NCI-H2196 treated with DMSO at 0.1 percent for 48 hours (cell line): ENCODE results near the gene DOK1.

Source experiments
- DNase-seq: peaks from one replicate; lab custom pipeline; 2025; ENCODE audit not compliant: unreplicated experiment; lab: John Stamatoyannopoulos, UW

Gene DOK1

DNA sequence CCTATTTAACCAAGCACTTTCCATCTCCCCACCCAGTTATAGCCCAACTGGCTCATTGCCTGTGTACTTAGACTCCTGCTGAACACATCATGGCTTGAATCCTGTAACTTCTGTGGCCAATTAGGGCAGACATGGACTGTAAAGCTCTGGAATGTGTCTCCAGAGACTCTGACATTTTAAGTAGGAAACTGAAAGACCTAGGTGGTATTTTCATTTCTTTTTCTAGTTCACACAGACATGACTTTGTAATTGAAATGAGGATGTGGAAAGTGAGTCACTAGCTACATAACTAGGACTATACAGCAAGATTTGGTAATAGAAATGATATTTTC is 12.2 kb downstream of the DOK1 start:
- no peak for DNase-seq

DNA sequence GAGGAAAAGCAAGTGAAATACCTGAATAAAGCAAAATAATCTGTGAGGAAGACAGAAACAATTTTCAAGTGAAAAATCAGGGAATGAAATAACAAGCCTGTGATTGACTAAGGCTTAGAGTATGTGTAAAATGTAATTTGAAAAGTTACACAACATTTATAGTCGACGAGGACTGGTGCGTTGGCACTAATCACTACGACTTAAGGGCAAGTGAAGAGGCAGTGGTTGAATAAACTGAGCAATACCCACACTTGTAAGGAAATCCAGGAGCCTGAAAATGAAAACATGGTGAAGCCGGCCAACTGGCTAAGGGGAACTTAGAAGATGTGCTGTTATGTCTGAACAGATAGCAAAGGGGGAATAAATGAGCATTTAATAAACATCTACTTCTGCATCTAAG is 13.4 kb downstream of the DOK1 start:
- no peak for DNase-seq

DNA sequence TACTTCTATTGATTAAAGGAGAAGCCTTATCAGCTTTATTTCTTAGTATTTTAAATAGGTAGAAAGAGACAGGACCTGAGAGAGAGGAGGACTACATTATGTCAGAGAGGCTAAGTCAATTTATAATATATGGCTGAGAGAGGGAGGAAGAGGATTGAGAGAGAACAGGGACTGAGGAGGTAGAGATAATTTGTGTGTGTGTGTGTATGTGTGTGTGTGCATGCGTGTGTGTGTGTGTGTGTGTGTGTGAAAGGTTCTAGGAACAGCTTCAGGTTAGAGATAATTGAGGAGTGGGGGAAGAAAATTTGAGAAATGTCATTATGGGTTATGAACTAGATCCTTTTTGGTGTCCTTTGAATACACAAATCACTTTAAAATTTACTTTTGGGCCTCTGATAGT is 15.2 kb downstream of the DOK1 start:
- DNase-seq = no peak

DNA sequence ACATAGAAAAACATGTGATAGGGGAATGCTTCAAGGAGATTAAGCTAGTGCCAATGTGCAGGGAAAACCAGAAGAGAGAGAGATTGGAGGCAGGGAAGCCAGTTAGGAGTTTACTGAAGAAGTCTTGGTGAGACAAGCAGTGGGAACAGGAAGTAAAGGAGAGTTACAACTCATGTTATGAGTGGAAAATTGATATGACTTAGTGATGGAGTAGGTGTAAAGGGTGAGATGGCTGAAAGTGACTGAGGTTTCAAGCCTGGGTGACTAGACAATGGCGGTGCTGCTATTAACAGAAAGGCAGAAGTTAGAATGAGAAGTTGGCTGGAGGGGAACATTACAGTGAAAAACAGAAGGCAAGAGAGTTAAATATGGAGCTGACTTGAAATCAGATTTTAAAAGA is 16.5 kb downstream of the DOK1 start:
- DNase-seq = no peak

DNA sequence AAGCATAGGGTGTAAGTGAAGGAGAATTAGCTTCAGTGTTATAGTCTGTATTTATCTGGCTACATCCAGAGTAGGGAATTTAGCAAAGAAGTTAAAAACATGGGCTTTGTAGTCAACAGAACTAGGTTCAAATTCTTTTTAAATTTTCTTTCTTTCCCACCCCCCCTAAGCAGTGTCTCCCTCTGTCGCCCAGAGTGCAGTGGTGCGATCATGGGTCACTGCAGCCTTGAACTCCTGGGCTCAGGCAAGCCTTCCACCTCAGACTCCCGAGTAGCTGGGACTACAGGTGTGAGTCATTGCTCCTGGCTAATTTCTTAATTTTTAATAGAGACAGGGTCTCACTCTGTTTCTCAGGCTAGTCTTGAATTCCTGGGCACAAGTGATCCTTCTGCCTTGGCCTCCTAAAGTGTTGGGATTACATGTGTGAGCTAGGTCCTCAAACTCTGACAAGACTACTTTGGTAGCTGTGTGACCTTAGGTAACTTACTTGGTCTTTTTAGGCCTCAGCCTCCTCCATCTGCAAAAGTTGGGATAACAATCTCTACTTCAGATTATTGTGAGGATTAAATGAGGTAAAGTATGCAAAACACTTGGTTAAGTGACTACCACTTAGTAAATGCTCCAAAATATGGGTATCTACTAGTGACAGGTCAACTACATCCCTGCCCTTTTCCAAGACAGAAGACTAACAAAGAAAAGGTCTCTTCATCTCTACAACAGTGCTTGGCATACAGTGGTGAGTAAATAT is 17.8 kb downstream of the DOK1 start:
- no peak for DNase-seq

DNA sequence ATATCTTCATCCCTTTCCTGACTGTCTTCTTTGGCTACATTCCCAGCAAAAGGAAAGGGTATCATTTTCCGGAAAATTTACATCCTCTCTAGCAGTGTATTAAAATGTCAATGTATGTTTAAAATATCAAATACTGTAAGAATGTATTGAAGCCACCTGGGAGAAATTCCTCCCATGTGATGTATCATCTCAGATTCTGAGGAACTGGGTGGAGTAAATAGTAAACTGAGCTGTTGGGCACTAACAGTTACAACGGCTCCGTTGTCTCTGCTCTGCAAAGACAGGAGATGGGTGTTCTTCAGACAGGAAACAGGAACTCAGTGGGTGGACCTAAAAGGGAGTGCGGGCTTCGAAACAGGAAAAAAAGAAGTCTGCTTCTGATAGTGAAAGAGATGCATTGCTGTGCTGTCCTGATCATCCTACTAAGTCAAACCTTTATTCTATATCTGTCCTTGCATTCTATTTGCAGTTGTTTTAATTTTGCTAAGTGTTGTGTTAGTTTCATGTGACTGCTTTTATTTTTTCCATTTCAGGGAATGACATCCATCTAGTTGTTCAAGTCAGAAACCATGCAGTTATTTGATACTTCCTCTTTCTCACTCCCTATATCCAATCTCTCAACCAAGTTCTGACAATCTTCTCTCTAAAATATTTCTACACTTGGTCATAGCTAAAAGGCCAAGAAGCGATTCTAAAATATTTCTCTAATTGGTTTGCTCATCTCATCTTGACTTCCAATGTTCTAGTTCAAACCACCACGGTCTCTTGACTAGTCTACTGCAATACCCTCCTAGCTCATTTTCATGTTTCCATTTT is 19.4 kb downstream of the DOK1 start:
- no peak for DNase-seq

DNA sequence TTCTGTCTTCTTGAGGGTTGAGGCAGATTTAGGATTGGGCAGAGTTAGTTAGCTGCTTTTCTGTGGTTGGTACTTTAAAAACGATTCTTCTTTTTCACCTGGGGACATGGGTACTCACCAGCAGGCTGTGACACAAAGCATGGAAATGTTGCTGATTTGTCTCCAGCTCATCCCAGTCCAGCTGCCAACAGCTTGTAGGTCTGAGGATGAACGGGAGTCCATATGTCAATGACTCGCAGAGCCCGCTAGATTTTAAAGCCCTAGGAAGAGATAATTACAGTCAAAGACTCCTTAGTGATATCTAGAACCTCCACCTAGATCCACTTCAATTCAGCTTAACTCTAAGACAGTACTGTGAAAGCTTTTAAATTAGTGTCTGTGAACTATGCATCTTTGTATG is 20.8 kb downstream of the DOK1 start:
- no peak for DNase-seq

DNA sequence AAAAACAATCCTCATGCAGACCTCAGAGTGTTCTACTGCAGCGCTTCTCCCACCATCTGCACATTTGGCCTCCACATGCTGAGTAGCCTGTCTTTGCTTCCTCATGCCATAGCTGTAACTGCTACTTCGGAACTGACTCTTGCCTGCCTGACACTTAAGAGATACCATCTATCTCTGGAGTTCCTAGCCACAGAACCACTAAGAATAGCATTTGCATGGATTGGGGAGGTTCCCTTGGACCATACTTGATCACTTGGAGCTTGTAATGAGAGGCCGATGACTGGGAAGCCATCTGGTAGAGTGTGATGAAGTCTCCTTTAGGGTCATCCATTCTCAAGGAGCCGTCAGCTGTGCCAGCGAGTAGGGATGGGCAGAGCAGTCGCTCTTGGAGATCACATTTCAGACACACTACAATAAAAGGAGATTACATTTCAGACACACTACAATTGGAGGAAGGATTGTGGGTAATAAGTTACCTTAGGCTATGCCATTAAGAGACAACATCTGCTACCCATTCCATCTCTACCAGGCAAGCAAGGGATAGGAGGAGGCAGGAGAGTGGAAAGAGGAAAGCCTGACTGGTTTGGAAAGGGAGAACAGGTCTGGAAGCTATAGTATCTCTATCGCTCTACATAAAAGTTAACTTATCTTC is 21.8 kb downstream of the DOK1 start:
- DNase-seq = no peak

DNA sequence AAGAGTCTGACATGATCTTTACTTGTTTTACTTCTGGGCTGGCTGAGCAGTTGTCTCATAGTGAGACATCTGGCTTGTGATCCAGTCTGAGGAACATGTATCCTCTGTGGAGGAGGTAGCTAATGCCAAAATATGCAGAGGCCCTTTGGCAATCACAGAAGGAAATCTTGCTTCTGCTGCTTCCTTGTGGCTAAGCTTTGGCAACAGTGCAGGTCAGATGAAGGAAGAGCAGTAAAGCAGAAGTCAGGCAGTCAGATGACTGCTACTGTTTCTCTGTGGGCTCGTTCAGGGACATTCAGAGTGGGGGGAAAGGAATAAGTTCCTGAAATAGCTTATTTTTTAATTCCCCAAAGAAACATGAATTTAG is 22.3 kb downstream of the DOK1 start:
- no peak for DNase-seq

DNA sequence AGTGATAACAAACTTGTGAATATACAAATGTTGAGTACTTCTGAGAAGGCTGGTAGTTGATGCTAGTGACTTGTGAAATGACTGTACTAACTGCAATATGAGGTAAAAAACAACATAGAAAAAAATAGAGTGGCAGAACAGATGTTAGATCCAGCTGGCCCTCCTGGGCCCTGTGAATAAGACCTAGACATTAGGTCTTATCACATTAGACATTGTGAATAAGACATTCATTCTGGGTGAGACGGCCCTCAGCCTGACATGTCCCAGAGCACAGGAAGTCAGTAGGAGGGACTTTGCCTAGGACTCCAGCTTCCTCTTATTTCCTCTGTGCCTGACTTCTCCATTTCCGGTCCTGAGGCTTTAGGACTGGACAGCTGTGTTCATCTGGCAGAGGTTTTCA is 22.9 kb downstream of the DOK1 start:
- DNase-seq = no peak

DNA sequence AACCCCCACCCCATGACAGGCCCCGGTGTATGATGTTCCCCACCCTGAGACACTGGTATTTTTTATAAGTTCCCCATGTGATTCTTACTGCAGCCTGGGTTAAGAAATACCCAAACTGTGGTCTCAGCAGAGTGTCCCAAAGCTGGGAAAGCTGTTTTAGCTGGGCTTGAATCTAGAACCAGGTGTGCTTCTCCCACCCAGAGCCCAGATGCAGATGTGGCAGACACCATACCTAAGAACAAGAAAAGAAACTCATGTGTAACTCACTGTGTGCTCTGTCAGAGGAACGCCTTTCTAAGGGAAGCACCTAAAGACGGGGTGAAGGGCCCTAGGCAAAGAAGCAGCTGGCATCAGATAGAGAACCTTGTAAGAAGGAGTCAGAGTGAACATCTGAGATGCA is 23.9 kb downstream of the DOK1 start:
- DNase-seq = no peak

DNA sequence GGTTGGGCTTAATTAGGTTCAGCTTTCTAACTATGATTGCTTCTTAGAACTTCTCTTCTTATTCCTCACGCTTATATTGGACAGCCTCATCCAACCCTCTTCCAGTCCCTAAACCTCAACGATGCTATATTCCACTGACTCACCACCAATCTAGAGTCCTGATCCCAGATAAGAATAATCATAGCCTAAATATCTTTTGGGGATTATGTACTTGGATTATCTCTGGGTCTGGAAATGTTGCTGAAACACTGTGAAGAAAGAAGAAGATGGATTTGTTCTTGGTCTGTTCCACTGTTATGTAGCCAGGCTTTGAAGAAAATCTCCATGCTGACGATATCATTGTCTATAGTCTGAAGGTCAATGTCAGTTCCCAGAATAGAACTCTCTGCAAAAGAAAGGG is 26.9 kb downstream of the DOK1 start:
- DNase-seq = no peak

DNA sequence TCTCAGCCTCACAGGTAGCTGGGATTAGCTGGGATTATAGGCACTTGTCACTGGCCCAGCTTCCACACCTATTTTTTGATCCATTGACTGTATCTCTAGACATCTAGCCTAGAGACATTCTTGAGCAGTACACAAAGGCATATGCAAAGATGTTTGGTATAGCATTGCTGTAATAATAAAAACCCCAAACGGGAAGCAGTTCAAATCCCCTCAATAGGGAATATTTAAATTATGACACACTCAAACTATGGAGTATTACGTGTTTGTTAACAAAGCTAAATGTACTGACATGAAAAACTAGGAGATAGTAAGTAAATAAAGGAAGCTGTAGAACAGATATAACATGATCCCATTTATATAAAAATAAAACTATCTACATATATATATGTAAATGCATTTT is 27.7 kb downstream of the DOK1 start:
- DNase-seq = no peak

DNA sequence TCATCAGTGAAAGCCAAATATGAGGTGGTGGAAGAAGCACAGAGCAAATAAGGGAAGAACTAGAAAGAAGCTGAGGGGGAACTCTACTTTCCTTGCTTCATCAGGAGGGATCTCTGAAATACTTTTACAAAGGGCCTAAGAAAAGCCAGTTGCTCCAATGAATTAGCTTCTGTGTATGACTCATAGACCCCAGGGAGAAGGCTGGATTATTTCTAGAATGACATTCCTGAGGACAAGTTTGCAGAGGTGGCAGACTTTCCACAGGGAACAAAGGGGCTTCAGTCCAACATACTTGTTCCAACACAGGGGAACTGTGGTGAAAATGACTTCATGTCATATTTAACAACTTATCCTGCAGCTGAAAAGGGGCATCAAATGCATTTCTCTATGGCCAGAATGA is 29.0 kb downstream of the DOK1 start:
- DNase-seq = no peak

DNA sequence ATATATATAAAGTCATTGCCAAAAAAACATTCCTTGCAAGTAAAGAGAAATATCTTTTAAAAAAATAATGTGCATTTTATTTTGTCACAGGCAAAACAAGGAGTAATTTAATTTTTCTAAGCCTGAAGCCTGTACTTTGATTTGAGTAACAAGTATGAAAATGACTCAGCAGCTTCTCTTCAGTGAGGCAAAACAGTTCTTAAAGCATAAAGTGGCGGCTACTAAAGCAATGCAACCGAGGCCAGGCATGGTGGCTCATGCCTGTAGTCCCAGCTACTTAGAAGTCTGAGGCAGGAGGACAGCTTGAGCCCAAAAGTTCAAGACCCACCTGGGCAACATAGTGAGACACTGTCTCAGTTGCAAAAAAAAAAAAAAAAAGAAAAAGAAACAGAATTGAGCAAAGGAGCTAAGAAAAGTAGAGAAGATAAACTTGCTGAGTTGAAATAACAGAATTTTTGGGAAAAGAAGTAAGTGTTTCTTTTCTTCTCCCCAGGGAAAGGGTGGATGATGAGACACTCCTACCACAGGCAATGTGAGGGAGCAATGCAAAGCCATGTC is 29.6 kb downstream of the DOK1 start:
- no peak for DNase-seq

DNA sequence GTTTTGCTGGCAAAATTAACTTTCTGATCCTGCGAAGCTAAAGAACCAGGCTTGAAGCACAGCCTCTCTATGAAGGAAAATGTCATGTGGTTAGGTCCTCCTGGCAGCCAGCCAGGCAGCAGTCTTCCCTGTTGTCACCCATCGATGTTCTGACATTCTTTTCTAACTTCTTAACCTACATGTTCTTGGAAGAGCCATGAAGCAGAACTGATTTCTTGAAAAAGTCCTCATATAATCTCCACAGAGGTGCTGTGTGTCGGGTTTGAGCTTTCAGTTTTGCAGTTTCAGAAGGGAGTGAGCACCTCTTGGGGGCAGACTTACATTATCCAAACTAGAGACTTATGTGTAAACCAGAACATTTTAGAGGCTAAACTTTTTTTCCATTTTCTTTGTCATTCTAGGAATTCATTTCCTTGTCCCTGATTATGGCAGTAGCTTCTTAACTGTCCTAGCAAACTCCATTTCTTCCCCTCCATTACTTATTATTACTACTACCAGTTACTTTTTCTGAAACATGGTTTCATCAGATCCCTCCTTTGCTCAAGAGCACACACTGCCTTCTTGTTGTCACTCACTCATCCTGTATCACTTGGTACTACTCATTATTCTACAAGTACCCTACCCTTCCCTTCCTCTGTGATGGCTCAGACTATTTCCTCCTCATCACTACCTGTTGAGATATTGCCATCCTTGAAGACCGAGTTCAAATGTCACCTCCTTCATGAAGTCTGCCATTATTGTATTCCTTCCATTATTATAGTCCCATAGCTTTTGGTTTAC is 31.1 kb downstream of the DOK1 start:
- DNase-seq = no peak

DNA sequence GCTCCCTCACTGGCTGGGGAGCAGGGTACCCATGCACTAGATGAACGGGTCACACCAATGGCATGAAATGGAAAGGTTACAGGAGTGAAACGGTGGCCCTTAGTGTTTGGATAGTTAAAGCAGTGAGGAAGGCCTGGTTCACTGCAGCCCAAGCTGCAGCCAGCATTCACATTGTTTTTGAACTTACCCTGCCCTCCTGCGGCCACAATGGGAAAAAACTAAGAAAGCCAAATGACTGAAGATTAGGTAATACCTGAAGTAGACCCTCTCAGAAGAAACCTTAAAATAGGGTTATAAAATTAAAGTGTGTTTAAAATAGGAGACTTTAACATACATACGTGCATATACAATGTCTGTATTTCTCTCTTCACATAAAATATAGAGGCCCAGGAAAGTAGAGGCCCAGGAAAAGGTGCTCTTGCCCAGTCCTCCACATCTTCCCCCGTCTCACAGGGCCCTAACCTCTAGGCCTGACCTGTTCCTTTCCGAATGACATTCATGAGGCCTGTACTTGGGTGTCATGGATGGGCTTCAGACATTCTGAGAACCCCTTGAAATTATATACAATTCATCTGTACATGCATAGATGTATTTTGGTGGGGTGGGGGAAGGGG is 33.3 kb downstream of the DOK1 start:
- DNase-seq = peak; percentile 7

DNA sequence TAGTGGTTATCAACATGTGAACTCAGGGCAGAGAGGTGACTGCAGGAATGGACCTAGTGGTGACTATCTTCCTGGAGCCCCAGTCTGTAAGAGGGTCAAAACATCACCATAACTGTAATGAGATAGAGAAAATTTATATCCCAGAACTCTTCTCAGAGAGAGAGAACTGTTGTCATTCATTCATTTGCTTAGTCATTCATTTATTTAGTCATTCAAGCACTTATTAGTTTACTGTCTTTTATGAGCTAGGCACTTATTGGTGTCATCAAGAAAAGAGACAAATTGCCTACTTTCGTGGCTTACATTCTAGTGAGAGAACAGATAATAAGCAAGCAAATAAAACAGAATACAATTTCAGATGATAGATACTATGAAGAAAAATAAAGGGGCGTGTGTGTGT is 34.1 kb downstream of the DOK1 start:
- no peak for DNase-seq

DNA sequence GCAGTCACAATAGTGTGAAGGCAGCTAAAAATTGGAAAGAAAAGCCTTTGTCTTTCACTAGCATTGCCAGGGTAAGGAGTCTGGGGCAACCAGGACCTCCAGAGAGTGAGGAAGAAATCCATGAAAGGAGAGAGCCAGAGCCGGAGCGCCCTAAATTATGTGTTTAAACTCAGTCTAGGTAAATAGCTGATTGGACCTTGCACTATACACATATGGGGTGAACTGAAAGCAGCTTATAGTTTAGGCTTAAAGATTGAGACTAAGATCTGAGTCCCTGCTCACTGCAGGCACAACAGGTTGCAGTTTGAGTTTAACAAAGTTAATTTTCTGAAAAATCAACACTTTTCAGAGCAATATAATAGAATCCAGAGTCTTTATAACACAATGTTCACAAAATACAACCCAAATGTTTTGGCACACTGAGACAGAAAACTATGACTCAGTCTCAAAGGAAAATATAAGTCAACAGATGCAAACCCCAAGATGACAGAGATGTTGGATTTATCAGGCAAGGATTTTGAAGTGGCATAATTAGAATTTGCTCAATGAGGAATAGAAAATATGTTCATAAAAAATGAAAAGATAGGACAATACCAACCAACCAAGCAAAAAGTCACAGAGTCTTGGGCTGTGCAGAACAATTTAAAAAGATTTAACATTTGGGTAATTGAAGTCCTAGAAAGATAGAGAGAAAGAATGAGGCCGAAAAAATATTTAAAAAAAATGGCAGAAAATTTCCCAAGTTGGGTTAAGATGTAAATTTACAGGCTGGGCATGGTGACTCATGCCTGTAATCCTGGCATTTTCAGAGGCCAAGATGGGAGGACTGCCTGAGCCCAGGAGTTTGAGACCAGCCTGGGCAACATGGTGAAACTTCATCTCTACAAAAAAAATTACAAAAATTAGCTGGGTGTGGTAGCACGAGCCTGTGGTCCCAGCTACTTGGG is 39.6 kb downstream of the DOK1 start:
- DNase-seq = no peak

DNA sequence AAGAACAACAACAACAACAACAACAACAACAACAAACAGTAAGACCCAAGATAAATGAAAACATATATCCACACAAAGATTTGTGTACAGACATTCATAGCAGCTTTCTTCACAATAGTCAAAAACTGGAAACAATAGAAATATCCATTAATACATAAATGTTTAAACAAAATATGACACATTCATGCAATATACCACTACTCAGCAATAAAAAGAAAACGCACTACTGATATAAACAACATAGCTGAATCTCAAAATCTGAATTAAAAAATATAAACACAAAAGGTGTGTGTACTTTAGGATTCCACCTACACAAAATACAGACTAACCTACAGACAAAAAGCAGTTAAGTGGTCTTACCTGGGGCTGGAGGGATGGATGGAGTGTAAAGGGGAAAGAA is 42.1 kb downstream of the DOK1 start:
- DNase-seq = no peak
